ENCODE measurements around the gene PTPRM.

DNA sequence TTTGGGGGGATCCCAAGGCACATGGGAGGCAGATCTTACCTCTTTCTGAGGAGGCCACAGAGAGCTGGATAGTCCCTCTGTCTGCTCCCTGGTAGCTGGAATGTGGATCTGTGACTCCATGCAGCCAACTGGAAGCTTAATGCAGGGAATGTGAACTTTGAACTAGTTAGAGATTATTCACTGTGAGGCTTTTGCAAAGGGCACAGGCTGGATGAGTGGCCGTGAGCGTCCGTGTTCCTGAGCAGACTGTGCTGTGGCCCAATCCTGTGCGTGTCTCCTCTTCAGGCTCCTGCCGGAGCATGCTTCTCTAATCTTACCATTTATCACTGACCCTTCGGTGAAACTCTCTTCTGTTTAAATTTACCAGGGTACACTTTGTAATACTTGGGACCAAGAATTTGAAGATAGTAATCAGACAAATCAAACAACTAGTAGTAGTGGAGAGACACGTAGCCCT is 187.6 kb downstream of the PTPRM start:
- TF ChIP-seq, protein P1, sequence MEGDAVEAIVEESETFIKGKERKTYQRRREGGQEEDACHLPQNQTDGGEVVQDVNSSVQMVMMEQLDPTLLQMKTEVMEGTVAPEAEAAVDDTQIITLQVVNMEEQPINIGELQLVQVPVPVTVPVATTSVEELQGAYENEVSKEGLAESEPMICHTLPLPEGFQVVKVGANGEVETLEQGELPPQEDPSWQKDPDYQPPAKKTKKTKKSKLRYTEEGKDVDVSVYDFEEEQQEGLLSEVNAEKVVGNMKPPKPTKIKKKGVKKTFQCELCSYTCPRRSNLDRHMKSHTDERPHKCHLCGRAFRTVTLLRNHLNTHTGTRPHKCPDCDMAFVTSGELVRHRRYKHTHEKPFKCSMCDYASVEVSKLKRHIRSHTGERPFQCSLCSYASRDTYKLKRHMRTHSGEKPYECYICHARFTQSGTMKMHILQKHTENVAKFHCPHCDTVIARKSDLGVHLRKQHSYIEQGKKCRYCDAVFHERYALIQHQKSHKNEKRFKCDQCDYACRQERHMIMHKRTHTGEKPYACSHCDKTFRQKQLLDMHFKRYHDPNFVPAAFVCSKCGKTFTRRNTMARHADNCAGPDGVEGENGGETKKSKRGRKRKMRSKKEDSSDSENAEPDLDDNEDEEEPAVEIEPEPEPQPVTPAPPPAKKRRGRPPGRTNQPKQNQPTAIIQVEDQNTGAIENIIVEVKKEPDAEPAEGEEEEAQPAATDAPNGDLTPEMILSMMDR (IDR thresholded peaks at IDR 0.05), result no peak
- TF ChIP-seq POLR2A (IDR thresholded peaks at IDR 0.05), result no peak

Data from lower leg skin (tissue), 3 donors.